Amniotic epithelial cell (primary cell): ENCODE results near the gene MACROD2.
A peak's percentile ranks its signal among the peaks of the same experiment; 100 is the strongest.

Experiments used
- DNase-seq: peaks from one replicate; pipeline ENCODE4 v3.0.0-alpha.2; 2010; ENCODE audit warnings: low read depth

The MACROD2 gene

DNA sequence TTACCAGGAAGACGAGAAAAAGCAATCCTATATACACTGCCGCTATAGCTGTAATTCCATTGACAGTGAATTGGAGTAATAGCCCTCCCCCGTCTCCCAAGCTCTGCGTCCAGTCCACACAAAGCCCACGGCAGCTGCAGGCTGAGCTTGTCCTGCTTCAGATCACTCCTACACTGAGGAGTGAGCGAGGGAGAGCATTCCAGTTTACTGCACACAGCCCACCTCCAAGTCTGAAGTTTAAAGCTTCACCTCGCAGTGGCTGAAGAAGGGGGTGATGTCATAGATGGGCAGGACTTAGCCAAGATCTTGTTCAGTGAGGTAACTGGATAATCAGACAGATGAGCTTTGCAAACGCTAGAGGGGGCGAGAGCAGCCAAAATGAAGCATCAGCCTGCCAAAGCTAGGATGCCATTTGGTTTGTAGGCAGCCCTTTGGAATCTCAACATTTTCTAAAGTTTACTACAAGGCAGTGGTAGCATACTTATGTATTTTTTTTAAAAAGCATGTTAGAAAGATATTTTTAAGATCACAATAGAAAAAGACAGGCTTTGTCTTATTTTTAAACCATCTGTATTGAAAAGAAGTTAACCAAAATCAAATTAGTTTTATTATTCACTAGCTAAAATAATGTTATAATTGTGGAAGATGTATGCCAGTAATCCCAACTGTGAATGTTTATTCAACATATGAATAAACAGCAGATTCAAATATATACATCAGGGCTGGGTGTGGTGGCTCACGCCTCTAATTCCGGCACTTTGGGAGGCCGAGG lies 342.3 kb downstream of the MACROD2 start, which contains the start of gene FLRT3:
TSS of gene FLRT3 (minus strand) at position 213 of the 772 bp plus-strand sequence. CDS start 10,106 bp downstream, outside the sequence.
- peak; percentile 100 for DNase-seq

DNA sequence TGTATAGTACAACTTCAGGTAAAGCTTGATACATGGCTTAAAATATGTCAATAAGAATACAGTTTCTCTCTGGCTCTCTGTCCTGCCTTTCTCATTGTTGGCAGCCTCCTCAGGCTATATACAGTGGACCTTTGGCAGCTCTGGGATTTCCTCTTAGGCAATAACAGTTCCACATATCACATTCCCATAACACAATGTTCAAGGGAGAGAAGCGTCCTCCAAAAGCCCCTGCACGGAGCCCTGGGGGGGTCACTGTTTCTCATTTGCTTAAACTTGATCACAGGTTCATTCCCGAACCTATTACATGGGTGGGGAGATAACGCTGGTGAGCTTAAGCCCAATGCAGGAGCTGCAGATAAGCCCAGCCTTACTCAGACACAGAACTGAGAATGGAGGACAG lies 346.5 kb downstream of the MACROD2 start:
- DNase-seq: peak; percentile 40

DNA sequence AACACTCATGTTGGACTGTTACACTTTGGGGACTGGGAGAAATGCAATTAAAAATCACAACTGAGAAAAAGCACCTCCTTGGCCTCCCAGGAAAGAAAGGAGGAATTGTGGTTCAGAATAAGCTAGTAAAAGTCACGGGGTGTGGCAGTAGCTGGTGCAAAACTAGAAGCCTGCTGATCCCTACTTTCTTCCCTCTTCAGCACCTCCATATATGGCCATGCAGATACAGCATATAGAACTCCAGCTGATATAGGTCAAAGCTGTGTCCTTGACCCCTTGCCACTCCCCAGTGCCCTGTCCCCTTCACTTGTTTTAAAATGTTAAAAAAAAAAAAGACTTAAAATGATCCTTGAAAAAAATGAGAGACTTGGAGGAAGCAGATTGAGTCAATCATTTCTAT lies 347.6 kb downstream of the MACROD2 start:
- no peak for DNase-seq

DNA sequence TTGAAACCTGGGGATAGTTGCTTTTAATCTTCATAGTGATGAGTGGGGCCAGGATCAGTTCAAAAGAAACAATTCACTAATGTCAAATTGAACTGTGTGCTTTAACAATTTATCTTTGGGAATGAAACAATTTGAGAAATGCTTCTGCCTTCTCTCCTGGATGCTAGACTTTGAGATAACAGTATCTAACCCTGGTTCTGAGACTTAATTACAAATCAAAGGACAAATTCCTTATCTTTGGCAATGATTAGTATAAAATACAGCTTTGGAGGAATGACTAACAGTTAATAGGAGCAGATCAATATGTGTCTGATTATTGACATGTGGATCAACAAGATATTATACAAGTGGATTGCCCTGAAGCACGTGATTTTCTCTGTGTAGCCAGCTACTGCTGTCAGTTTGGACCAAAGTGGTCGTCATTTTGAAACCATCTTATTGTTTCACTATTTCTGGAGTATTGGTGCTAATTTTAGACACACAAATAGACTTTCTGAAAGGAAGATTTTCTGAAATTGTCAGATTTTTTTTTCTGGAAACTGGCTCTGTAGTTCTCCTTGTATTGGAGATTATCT lies 348.3 kb downstream of the MACROD2 start:
- no peak for DNase-seq

DNA sequence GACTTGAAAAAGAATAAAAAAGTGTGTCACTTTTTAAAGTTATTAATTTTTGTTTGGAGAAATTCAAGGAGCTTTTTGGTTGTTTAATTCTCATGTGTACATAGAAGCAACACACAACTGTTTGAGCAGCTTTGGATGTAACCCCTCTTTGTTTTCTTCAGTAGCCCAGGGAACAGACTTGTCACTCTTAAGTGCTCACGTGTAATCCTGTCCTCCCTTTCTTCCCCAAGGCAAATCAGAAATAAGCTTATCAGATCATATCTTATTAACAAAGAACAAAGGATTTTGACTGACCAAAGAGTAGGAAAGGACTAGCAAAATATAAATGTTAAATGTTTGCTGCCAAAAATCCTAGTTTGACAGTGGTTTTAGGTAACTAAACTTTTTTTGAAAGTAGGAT lies 349.4 kb downstream of the MACROD2 start:
- no peak for DNase-seq

DNA sequence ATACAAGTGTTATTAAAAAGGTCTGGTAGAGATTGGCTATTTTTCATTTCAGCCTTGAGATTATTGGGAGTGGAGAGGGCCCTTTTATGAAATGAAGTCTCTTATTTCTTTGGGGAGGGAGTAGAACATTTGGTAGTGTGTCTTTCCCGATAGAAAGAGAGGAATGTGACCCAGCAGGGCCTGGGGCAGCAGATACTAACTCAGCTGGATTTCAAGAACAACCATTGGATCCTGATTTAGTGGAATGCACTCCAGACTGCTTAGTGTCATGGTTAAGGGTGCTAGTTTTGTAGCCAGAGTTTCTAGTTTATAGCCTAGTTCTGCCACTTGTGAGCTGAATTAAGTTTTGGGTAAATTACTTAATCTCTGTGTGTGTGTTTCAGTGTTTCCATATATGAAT lies 360.5 kb downstream of the MACROD2 start:
- DNase-seq: no peak

- DNase-seq: peak; percentile 49
Observed at GRCh38 chr20:14360416-14360815, 365.1 kb downstream of the MACROD2 start.

- no peak for DNase-seq
Observed at GRCh38 chr20:14361509-14362345, 366.4 kb downstream of the MACROD2 start.

- DNase-seq: no peak
Observed at GRCh38 chr20:14374196-14374595, 378.9 kb downstream of the MACROD2 start.

DNA sequence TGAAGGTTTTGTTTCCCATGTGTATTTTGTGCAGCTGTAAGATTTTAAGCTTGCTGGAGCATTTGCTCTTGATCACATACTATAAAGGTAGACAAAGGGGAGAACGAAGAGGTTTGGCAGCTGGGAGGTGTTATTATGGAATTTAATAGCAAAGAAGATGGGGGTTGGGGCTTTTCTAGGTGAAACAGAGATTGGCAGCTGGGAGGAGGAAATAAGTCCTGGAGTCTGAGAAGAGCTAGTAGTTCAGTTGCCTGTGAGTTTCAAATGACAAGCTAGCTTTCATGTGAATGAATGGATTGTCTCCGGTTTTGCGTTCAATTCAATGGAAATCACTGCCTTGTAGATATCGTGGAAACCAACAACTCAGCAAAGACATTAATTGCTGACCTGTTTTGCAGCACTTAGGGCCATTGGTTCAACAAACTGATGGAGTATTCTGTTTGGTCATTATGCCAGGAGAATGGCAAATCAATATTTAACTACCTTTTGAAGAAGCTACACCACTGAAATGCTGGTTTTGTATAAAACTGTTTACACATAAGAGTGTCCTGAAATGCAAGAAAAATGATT lies 380.2 kb downstream of the MACROD2 start:
- no peak for DNase-seq

DNA sequence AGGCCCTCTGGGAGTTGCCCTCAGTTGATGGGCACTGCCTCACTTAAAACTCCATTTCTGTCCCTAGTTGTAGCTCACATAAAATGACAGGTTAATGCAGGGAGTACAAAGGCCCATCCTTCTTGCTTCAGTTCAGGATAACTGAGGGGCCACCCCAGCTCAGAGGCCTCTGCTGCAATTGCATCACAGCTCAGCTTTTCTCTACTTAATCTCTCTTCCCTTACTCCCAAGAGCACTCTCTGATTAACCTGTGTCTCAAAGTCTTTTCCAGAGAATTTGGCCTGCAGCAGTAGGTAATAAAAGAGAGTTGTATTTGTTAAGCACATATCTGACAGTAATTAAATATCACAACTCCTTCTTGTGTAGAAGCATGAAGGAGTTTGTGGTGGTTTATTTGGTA lies 383.0 kb downstream of the MACROD2 start:
- peak; percentile 36 for DNase-seq

GRCh38 chr20:14383335-14383734 lies 388.0 kb downstream of the MACROD2 start:
- DNase-seq: no peak

DNA sequence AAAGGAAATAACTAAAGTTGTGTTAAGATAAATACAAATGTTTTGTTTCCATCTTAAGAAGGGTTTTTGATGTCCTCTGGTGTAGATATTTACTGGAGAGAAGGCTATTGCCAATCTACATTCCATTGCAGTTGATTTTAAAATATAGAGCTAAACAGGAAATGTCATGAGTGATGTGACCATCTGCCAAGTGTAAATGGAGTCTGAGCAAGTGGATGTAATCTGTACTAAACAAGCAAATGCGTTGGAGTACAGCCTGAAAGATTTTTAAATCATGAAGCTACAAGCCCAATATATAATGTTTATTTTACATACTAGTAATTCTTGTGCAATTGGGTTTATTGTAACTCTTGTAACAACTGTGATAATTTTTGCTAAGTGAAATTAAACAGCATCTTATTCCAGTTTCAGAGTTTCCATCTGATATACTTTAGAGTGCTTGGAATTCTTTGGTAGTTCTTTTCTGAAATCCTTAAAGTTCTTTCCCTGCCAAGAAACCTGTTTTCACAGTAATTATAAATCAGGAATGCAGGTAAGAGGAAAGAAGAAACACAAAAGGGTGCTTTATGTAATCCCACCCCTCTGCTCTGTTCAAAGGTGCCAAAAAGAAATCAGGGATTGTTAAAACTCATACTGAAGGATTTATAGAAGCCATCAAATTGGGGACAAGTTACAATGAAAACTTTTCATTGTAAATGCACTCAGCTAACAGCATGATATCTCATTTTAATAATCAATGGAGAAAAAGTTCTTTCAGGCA lies 389.3 kb downstream of the MACROD2 start:
- peak; percentile 15 for DNase-seq

DNA sequence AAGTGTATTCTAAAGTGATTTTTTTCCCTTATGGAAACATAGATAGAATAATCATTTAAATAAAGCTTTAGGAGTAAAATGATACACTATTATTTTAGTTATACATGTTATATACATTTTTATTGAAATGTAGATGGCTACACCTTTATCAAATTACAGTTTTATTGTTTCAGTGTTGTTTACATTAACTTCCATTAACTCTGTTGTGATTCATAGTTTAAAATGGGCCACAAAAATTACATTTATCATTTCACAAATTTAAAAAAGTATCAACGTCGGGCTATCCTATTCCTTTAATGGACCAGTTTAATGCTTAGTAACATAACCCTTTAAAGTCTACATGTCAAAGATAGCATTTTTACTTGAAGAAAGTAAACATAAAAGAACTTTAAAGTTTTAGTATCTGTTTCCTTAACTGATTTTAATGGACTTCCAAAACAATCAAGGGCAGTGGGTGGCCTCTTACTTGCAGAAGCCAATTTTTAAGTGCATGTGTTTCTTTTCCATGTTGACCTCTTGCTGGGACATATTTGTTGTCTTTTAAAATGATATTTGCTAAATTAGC lies 389.9 kb downstream of the MACROD2 start:
- DNase-seq: no peak

DNA sequence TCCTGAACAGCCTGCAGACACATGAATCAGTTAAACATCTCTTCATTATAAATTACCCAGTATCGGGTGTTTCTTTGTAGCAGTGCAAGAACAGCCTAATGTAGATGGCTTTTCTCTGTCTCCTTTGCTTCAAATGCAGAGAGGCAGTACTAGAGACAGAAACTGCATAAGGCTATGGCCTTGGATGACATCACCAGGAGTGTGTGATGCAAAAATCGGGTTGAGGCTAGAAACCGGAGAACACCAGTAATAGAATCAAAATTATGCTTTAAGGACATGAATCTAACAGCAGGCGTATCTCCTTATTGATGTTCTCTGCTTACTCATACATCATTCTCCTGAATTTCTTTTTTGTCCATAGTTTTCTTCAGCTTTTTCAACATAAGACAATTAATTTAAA lies 391.4 kb downstream of the MACROD2 start:
- DNase-seq: no peak

- DNase-seq: peak; percentile 17
Observed at GRCh38 chr20:14401479-14402138, 406.3 kb downstream of the MACROD2 start.

GRCh38 chr20:14404515-14404914 lies 409.2 kb downstream of the MACROD2 start:
- DNase-seq: no peak

DNA sequence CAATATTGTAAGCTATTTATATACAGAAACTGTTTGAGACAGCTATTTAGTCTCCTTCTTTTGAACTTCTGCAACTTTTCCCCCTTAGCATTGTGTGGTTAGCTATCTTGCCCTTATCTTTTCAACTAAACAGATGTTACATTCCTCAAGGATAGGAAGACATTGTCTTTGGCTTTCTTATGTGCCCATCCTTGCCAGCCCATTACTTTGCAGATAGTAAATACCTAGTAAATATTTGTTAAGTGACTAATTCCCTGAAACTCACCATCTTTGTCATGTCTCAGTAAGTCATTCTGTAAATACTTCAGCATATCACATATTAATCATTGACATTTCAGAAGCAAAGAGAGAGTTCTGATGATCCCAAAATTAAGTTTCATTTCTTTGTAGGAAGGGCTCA lies 411.2 kb downstream of the MACROD2 start:
- DNase-seq: peak; percentile 89

GRCh38 chr20:14407336-14407735 lies 412.0 kb downstream of the MACROD2 start:
- no peak for DNase-seq

DNA sequence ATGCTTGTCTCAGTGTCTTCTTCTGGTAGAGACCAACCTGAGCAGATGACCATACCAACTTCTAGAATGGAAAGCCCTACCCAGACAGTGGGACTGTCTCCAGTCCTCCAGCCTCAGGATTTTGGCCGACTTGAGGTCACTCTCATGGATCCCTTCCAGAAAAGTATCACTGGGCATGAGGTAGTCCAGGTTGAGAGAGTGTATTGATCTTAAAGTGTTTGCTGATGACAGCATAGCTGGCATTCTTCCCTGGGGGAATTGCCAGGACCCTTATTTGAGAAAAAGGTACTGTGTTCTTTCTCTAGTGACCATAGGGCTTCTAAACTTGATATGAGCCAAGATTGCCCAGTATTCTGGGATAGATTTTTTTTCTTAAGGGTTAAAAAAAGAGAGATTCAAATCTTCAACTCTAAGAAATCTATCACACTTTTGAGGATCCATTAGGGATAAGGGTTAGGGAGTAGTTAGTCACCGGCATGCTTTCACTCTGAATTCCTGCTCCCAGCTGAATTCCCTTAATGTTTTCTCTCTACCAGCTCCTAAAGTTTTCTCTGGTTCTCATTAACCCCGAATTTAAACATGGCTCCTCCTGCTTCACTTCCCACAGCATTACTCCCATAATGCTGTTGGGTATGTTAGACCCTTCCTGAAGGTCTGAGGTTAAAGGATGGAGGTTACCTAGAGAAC lies 415.7 kb downstream of the MACROD2 start:
- DNase-seq: no peak
